H1 (cell line): Measurements from ENCODE around the gene CEP250. TPM values are rescaled to one million over a fixed set of nuclear protein-coding genes. Genes with fewer than 3 reads are reported as not detected.

Source experiments
- ATF2 ChIP-seq: IDR thresholded peaks from 2 replicates; pipeline ENCODE4 v1.6.1; 2012; ENCODE audit warnings: low read length, inconsistent platforms
- CHD7 ChIP-seq: fragments of 300-600 bp; sonication (generic); IDR thresholded peaks from 2 replicates; pipeline ENCODE4 v1.7.1; 2012; ENCODE audit warnings: low read length, moderate library complexity, mild to moderate bottlenecking, inconsistent platforms; ENCODE audit not compliant: insufficient replicate concordance
- RFX5 ChIP-seq: IDR thresholded peaks from 2 replicates; pipeline ENCODE4 v1.6.1; 2011; ENCODE audit warnings: low read depth, low read length, improper control_type of control experiment, borderline replicate concordance
- SP4 ChIP-seq: IDR thresholded peaks from 2 replicates; pipeline ENCODE4 v1.6.1; 2012; ENCODE audit warnings: low read length, inconsistent platforms
- TBP ChIP-seq: IDR thresholded peaks from 2 replicates; pipeline ENCODE4 v1.6.1; 2011; ENCODE audit warnings: low read depth, low read length, improper control_type of control experiment
- TCF12 ChIP-seq: IDR thresholded peaks from 2 replicates; pipeline ENCODE4 v1.6.1; 2011; ENCODE audit warnings: low read depth, mild to moderate bottlenecking, low read length
- USF2 ChIP-seq: IDR thresholded peaks from 2 replicates; pipeline ENCODE4 v1.6.1; 2011; ENCODE audit warnings: low read length, improper control_type of control experiment
- YY1 ChIP-seq: IDR thresholded peaks from 2 replicates; pipeline ENCODE4 v1.6.1; 2011; ENCODE audit warnings: low read depth, mild to moderate bottlenecking, low read length
- ZNF274 ChIP-seq: IDR thresholded peaks from 2 replicates; pipeline ENCODE4 v1.7.0; 2012; ENCODE audit warnings: low read length, borderline replicate concordance; ENCODE audit errors: extremely low read depth
- polyA plus RNA-seq, 7 experiments: library from polyadenylated mRNA; depleted of rRNA in 3 of 7; stranded (reverse) in 5 of 7; unstranded in 2 of 7; fragments of >200 nt in 5 of 7; fragments of 200-250 nt in 2 of 7; gene quantifications; 1 replicate in 5 of 7; 2 replicates in 1 of 7; 4 replicates in 1 of 7; pipeline versions ENCODE4 v1.2.1 to v1.2.3, GENCODE V29; 2011 to 2013; ENCODE audit warnings: missing spikeins in 2 of 7, mixed read lengths in 2 of 7
- total RNA-seq: library from RNA; stranded (reverse); fragmentation: NEBNext Ultra II Directional; extraction: Animal tissue kit (Norgen Biotek cat#: 25700); gene quantifications from 2 replicates; pipeline ENCODE4 v1.2.1, GENCODE V29; 2021

The CEP250 gene
- total and polyA plus RNA-seq, 2 of the 8 experiments (the other 6 are each of a cell fraction or from before 2014, with no cell fraction given) = 2.6 to 33.7 TPM

GRCh38 chr20:35453647-35454046 is 1.8 kb upstream of the CEP250 start (continued):
- no peak for TF ChIP-seq CHD7
- TF ChIP-seq USF2 = no peak
- no peak for TF ChIP-seq ATF2
- TF ChIP-seq SP4 = no peak
- TF ChIP-seq ZNF274 = no peak
- no peak for TF ChIP-seq TBP
- TF ChIP-seq YY1 = no peak
- TF ChIP-seq RFX5 = no peak
- no peak for TF ChIP-seq TCF12
